ENCODE measurements around the gene GAB4.

Gene GAB4

DNA sequence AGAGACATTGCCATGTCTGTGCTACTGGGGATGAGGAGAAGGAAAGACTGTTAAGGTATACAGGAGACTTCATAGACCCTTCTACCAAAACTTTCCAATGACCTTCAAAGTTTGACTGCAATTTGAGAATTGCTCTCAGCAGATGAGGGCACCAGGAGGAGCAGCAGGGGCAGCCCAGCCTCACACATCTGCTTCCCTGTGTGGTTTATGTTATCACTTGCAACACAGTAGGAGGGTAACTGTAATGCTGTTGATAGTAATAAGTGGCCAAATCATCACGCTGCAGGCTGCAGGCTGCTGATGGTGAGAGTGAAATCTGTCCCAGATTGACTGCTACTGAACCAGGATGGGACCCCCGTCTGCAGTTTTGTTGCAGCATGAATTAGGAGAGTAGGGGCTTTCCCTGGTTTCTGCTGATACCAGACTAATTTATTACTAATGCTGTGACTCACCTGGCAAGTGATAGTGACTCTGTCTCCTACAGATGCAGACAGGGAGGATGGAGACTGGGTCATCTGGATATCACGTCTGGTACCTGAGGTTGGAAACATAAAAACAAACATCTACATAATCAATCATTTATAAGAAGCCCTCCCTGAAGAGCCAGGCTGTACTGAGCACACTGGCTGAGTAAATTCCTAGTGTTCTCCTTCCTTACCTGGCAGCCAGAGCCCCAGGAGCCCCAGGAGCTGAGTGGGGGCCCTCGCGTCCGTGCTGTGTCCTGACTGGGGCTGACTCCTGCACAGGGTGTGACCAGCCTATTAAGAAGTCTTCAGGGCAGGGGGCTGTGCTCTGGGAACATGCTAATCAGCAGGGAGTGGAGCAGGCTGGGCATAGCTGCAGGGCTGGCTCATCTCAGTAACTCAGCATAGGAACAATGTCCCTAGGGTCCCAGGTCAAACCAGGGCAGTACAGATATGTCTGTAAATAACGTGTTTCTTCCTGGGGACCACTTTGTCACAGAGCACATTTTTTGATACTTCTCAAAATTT lies 74.4 kb downstream of the GAB4 start:
- no peak overlapping the region for H3K4me2 ChIP-seq (ENCODE audit: low read depth, low read length)
- H3K36me3 ChIP-seq (replicated peaks; ENCODE audit: insufficient read depth, low read length), result no peaks in the 10 kb centered on the region
- H3K9me3 ChIP-seq (replicated peaks; ENCODE audit: insufficient read depth, low read length), result no peaks in the 10 kb centered on the region
- DNase-seq, result no peak
- no peaks in the 10 kb centered on the region for H3K79me2 ChIP-seq (ENCODE audit: low read length)
- TF ChIP-seq, protein P1, sequence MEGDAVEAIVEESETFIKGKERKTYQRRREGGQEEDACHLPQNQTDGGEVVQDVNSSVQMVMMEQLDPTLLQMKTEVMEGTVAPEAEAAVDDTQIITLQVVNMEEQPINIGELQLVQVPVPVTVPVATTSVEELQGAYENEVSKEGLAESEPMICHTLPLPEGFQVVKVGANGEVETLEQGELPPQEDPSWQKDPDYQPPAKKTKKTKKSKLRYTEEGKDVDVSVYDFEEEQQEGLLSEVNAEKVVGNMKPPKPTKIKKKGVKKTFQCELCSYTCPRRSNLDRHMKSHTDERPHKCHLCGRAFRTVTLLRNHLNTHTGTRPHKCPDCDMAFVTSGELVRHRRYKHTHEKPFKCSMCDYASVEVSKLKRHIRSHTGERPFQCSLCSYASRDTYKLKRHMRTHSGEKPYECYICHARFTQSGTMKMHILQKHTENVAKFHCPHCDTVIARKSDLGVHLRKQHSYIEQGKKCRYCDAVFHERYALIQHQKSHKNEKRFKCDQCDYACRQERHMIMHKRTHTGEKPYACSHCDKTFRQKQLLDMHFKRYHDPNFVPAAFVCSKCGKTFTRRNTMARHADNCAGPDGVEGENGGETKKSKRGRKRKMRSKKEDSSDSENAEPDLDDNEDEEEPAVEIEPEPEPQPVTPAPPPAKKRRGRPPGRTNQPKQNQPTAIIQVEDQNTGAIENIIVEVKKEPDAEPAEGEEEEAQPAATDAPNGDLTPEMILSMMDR (IDR thresholded peaks at IDR 0.05; ENCODE audit: low read length), result no peak
- TF ChIP-seq EZH2phosphoT487 (IDR thresholded peaks at IDR 0.05; ENCODE audit: low read length) (no peak), EZH2 (optimal IDR thresholded peaks at IDR 0.05; ENCODE audit: low read depth, low read length) (no peak)
- no peaks in the 10 kb centered on the region for H3F3A ChIP-seq (ENCODE audit: insufficient read depth, low read length)
- no peaks in the 10 kb centered on the region for H3K4me1 ChIP-seq (ENCODE audit: low read length)
- H3K9me2 ChIP-seq (replicated peaks; ENCODE audit: insufficient read depth, low read length), result no peaks in the 10 kb centered on the region
- H3K27me3 ChIP-seq (replicated peaks; ENCODE audit: insufficient read depth, low read length), result no peaks in the 10 kb centered on the region
- H3K27ac ChIP-seq (ENCODE audit: low read length), result no peak overlapping the region
- H3K4me3 ChIP-seq (ENCODE audit: low read length), result no peak overlapping the region
- no peak overlapping the region for H3K9ac ChIP-seq (ENCODE audit: low read length)
- no peaks in the 10 kb centered on the region for H4K20me1 ChIP-seq (ENCODE audit: insufficient read depth, low read length)
- H2AFZ ChIP-seq (ENCODE audit: low read length), result no peak overlapping the region

DNA sequence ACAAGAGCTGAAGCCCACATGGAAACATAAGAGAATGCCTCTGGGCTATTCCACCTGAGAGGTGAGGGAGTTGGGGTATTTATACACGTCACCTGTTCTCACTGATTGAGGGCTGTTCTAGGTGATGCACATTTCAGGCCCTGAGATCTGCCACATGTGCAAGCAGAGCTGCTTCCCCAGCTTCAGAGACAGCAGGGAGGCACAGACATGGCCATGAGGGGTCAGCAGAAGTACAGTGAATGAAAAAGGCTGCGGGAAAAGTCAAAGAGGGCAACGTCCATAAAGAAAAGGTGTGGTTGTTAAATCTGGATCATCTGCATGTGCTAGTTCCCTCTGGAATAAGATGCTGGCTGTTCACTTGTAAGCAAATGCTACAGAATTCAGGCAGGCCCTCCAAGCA lies 75.4 kb downstream of the GAB4 start:
- Histone ChIP-seq H3K4me2 (ENCODE audit: low read depth, low read length) (no peak overlapping the region), H3K4me3 (ENCODE audit: low read length) (no peak overlapping the region), H3K36me3 (replicated peaks; ENCODE audit: insufficient read depth, low read length) (no peaks in the 10 kb centered on the region), H3K4me1 (ENCODE audit: low read length) (no peaks in the 10 kb centered on the region), H3F3A (ENCODE audit: insufficient read depth, low read length) (no peaks in the 10 kb centered on the region), H2AFZ (ENCODE audit: low read length) (no peak overlapping the region), H3K79me2 (ENCODE audit: low read length) (no peaks in the 10 kb centered on the region), H4K20me1 (ENCODE audit: insufficient read depth, low read length) (no peaks in the 10 kb centered on the region), H3K9me2 (replicated peaks; ENCODE audit: insufficient read depth, low read length) (no peaks in the 10 kb centered on the region), H3K27ac (ENCODE audit: low read length) (no peak overlapping the region), H3K9ac (ENCODE audit: low read length) (no peak overlapping the region), H3K27me3 (replicated peaks; ENCODE audit: insufficient read depth, low read length) (no peaks in the 10 kb centered on the region), H3K9me3 (replicated peaks; ENCODE audit: insufficient read depth, low read length) (no peaks in the 10 kb centered on the region)
- TF ChIP-seq EZH2phosphoT487 (IDR thresholded peaks at IDR 0.05; ENCODE audit: low read length) (no peak), EZH2 (optimal IDR thresholded peaks at IDR 0.05; ENCODE audit: low read depth, low read length) (no peak)
- TF ChIP-seq, protein P1 (IDR thresholded peaks at IDR 0.05; ENCODE audit: low read length), result 0 out of 2 replicates have a peak, but pooled peaks have one; percentile 25
- no peak for DNase-seq

DNA sequence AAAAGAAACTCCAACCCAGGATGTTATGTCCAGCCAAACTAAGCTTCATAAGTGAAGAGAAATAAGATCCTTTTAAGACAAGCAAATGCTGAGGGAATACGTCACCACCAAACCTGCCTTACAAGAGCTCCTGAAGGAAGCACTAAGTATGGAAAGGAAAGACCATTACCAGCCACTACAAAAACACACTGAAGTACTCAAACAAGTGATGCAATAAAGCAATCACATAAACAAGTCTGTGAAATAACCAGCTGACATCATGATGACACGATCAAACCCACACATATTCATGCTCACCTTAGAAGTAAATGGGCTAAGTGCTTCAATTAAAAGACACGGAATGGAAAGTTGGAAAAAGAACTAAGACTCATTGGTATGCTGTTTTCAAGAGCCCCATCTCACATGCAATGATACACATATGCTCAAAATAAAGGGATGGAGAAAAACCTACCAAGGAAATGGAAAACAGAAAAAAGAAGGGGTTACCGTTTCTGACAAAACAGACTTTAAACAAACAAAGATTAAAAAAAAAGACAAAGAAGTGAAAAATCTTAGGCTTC lies 82.5 kb downstream of the GAB4 start:
- Histone ChIP-seq H3K4me2 (ENCODE audit: low read depth, low read length) (no peak overlapping the region), H2AFZ (ENCODE audit: low read length) (no peak overlapping the region), H3K4me3 (ENCODE audit: low read length) (no peak overlapping the region), H3K9me2 (replicated peaks; ENCODE audit: insufficient read depth, low read length) (no peaks in the 10 kb centered on the region), H3K79me2 (ENCODE audit: low read length) (no peaks in the 10 kb centered on the region), H3F3A (ENCODE audit: insufficient read depth, low read length) (no peaks in the 10 kb centered on the region), H3K36me3 (replicated peaks; ENCODE audit: insufficient read depth, low read length) (no peaks in the 10 kb centered on the region), H3K27me3 (replicated peaks; ENCODE audit: insufficient read depth, low read length) (no peaks in the 10 kb centered on the region), H3K27ac (ENCODE audit: low read length) (no peak overlapping the region), H4K20me1 (ENCODE audit: insufficient read depth, low read length) (no peaks in the 10 kb centered on the region), H3K9ac (ENCODE audit: low read length) (no peak overlapping the region), H3K9me3 (replicated peaks; ENCODE audit: insufficient read depth, low read length) (no peaks in the 10 kb centered on the region), H3K4me1 (ENCODE audit: low read length) (no peaks in the 10 kb centered on the region)
- DNase-seq, result no peak
- no peak for TF ChIP-seq EZH2 (optimal IDR thresholded peaks at IDR 0.05; ENCODE audit: low read depth, low read length)
- TF ChIP-seq, protein P1 (IDR thresholded peaks at IDR 0.05; ENCODE audit: low read length), result no peak

Measured in MM.1S (cell line).